K562 (cell line): ENCODE measurements around the gene RPS10. TPM values are rescaled to one million over a fixed set of nuclear protein-coding genes. Genes with fewer than 3 reads are reported as not detected.

Experiments used
- CBFA2T2 ChIP-seq: fragments of 450-650 bp; conservative IDR thresholded peaks from 2 replicates; pipeline ENCODE4 v1.6.1; 2017; ENCODE audit warnings: mild to moderate bottlenecking
- DDX20 ChIP-seq: fragments of 450-650 bp; IDR thresholded peaks from 2 replicates; pipeline ENCODE4 v1.6.1; 2016; ENCODE audit warnings: missing genetic modification characterization, low read depth, mild to moderate bottlenecking, missing compliant biosample characterization, moderate library complexity
- DIDO1 ChIP-seq: fragments of 450-650 bp; IDR thresholded peaks from 2 replicates; pipeline ENCODE4 v1.6.1; 2016; ENCODE audit warnings: low read depth, missing biosample characterization, missing genetic modification characterization
- EGR1 ChIP-seq: fragments of 450-650 bp; conservative IDR thresholded peaks from 2 replicates; pipeline ENCODE4 v1.6.1; 2017; ENCODE audit warnings: mild to moderate bottlenecking
- FOXP1 ChIP-seq: sonication (generic); formaldehyde crosslinking; IDR thresholded peaks from 2 replicates; pipeline ENCODE4 v1.8.0; 2022; ENCODE audit warnings: mild to moderate bottlenecking, missing genetic modification reagents
- HDAC8 ChIP-seq: fragments of 450-650 bp; IDR thresholded peaks from 2 replicates; pipeline ENCODE4 v1.6.1; 2016; ENCODE audit warnings: mild to moderate bottlenecking, missing genetic modification characterization, moderate library complexity, missing compliant biosample characterization
- IRF2 ChIP-seq: sonication (generic); formaldehyde crosslinking; IDR thresholded peaks from 2 replicates; pipeline ENCODE4 v1.8.1; 2022; ENCODE audit warnings: mild to moderate bottlenecking, missing genetic modification reagents
- KLF16 ChIP-seq: IDR thresholded peaks from 2 replicates; pipeline ENCODE4 v1.6.1; 2016; ENCODE audit warnings: antibody characterized with exemption
- MCM5 ChIP-seq: fragments of 450-650 bp; IDR thresholded peaks from 2 replicates; pipeline ENCODE4 v1.6.1; 2016; ENCODE audit warnings: low read depth
- MLX ChIP-seq, 2 experiments: fragments of 450-650 bp in 1 of 2; sonication (generic) in 1 of 2; formaldehyde crosslinking; conservative IDR thresholded peaks; 2 replicates each; pipeline versions ENCODE4 v1.4.0 to v1.8.1; 2020 to 2022; ENCODE audit warnings: mild to moderate bottlenecking in 1 of 2, missing genetic modification reagents in 1 of 2
- NCOA2 ChIP-seq, 2 experiments: fragments of 450-650 bp; IDR thresholded peaks; 2 replicates each; pipeline ENCODE4 v1.6.1; 2018; ENCODE audit warnings: mild to moderate bottlenecking in 2 of 2, moderate library complexity in 1 of 2; ENCODE audit not compliant: partially characterized antibody in 2 of 2
- NFIX ChIP-seq: fragments of 250-450 bp; sonication (Bioruptor Pico); IDR thresholded peaks from 2 replicates; pipeline ENCODE4 v1.4.0; 2020; ENCODE audit warnings: low read depth, mild to moderate bottlenecking, moderate library complexity
- NR2F6 ChIP-seq: fragments of 450-650 bp; formaldehyde crosslinking; IDR thresholded peaks from 2 replicates; pipeline ENCODE4 v1.4.0; 2020; ENCODE audit warnings: mild to moderate bottlenecking
- NR4A1 ChIP-seq, 2 experiments: fragments of 250-450 bp in 1 of 2; fragments of 450-650 bp in 1 of 2; sonication (Bioruptor Pico) in 1 of 2; IDR thresholded peaks; 2 replicates each; pipeline versions ENCODE4 v1.4.0 to v1.6.1; 2016 to 2020; ENCODE audit warnings: mild to moderate bottlenecking in 2 of 2, missing compliant biosample characterization in 1 of 2, missing genetic modification characterization in 1 of 2, moderate library complexity in 1 of 2
- NUFIP1 ChIP-seq: fragments of 450-650 bp; IDR thresholded peaks from 2 replicates; pipeline ENCODE4 v1.6.1; 2018; ENCODE audit not compliant: partially characterized antibody
- RCOR1 ChIP-seq, 2 experiments: IDR thresholded peaks; 2 replicates each; pipeline ENCODE4 v1.6.1; 2012; ENCODE audit warnings: low read depth in 2 of 2, low read length in 2 of 2, borderline replicate concordance in 1 of 2, improper control_type of control experiment in 1 of 2
- SNRNP70 ChIP-seq: fragments of 200-400 bp; formaldehyde crosslinking; optimal IDR thresholded peaks from 2 replicates; pipeline ENCODE3; 2017; ENCODE audit warnings: low read depth, low read length
- TFAM ChIP-seq: fragments of 250-450 bp; sonication (Bioruptor Pico); conservative IDR thresholded peaks from 2 replicates; pipeline ENCODE4 v1.5.0; 2021; ENCODE audit warnings: mild to moderate bottlenecking, moderate library complexity
- ZFP1 ChIP-seq: fragments of 450-650 bp; formaldehyde crosslinking; IDR thresholded peaks from 2 replicates; pipeline ENCODE4 v1.4.0; 2020; ENCODE audit warnings: mild to moderate bottlenecking, mixed read lengths
- ZNF121 ChIP-seq: sonication (generic); formaldehyde crosslinking; conservative IDR thresholded peaks from 2 replicates; pipeline ENCODE4 v1.8.0; 2022; ENCODE audit warnings: missing genetic modification reagents
- ZNF23 ChIP-seq: fragments of 250-450 bp; sonication (Bioruptor Pico); IDR thresholded peaks from 2 replicates; pipeline ENCODE4 v1.4.0; 2020; ENCODE audit warnings: mild to moderate bottlenecking
- ZNF695 ChIP-seq: fragments of 450-650 bp; formaldehyde crosslinking; IDR thresholded peaks from 2 replicates; pipeline ENCODE4 v1.4.0; 2020; ENCODE audit warnings: mild to moderate bottlenecking, moderate library complexity
- ZNF778 ChIP-seq: fragments of 450-650 bp; formaldehyde crosslinking; IDR thresholded peaks from 2 replicates; pipeline ENCODE4 v1.4.0; 2020; ENCODE audit warnings: mild to moderate bottlenecking, moderate library complexity
- ZNF785 ChIP-seq: fragments of 250-450 bp; sonication (Bioruptor Pico); IDR thresholded peaks from 2 replicates; pipeline ENCODE4 v1.4.0; 2020; ENCODE audit warnings: mild to moderate bottlenecking
- polyA plus RNA-seq, 8 experiments: library from polyadenylated mRNA; depleted of rRNA in 4 of 8; stranded (reverse) in 5 of 8; unstranded in 3 of 8; fragments of >200 nt; fragmentation: Nextera tagmentation in 2 of 8; fragmentation: Illumina TruSeq in 1 of 8; extraction: Ambion mirVana in 2 of 8; extraction: Trizol in 1 of 8; gene quantifications; 2 replicates each; pipeline versions ENCODE4 v1.2.1 to v1.2.3, GENCODE V29; 2011 to 2014; ENCODE audit warnings: inconsistent platforms in 1 of 8, missing spikeins in 1 of 8
- total RNA-seq, 7 experiments: library from RNA; depleted of rRNA in 6 of 7; stranded (reverse); fragments of >200 nt in 6 of 7; fragmentation: Illumina TruSeq in 2 of 7; extraction: Trizol in 2 of 7; gene quantifications; 2 replicates each; pipeline versions ENCODE4 v1.2.1 to v1.2.3, GENCODE V29; 2011 to 2021; ENCODE audit warnings: low replicate concordance in 1 of 7
- TF ChIP-seq, protein P1 (sequence below), 2 experiments: IDR thresholded peaks; 2 replicates each; pipeline ENCODE4 v1.6.1; 2012; ENCODE audit warnings: improper control_type of control experiment in 2 of 2, low read depth in 2 of 2, low read length in 2 of 2, borderline replicate concordance in 1 of 2
- TF ChIP-seq, protein P2 (sequence below): fragments of 450-650 bp; IDR thresholded peaks from 2 replicates; pipeline ENCODE4 v1.7.0; 2016; ENCODE audit warnings: borderline replicate concordance

RPS10 gene
- total and polyA plus RNA-seq, 9 of the 15 experiments (the other 6 are each of a cell fraction or from before 2014, with no cell fraction given), result 2,680 to 5,251 (median 3,876) TPM

DNA sequence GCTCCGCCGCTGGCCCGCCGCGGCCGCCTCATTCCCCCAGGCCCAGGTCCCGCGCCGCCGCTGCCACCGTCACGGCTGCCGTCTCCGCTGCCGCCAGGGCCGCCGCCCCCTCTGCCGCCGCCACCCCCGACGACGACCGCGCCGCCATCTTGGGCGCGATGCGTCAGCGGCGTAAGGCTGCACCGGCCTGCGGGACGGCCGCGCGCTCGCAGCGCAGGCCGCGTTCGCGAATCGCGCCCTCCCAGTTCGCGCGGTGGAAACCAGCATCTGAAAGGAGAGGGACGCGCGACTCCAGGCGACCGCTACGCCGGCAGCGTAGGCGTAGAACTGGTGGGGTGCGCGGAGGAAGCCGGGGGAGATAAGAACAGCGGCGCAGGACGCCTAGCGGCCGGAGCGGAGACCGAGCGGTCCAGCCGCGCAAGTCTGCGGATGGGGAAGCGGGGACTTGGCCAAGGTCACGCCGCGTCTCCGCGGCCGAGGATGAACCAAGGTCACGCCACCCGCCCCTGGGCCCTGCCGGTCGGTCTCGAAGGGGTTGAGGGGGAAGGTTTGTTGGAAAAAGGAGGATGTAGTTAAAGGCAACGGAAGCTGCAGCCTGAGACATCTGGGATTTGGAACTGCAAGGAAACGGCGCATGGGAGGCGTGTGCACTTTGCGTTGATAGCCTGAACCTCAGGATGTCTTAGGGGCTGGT is 33.2 kb downstream of the RPS10 start, which contains the start of gene NUDT3 (continued):
- no peak; a peak in 1 of 4 replicates for TF ChIP-seq MLX (CRISPR knock-in tag; conservative IDR thresholded peaks at IDR 0.05)
- no peak for TF ChIP-seq NFIX (CRISPR knock-in tag)
- TF ChIP-seq MCM5, result no peak
- TF ChIP-seq FOXP1 (CRISPR knock-in tag), result peak; percentile 57; the same call in 1 of the 2 replicates
- TF ChIP-seq ZNF695 (CRISPR knock-in tag), result no peak
- TF ChIP-seq HDAC8 (tag), result no peak
- no peak for TF ChIP-seq ZNF121 (CRISPR knock-in tag)
- TF ChIP-seq EGR1, result peak; percentile 97
- TF ChIP-seq TFAM (CRISPR knock-in tag), result no peak
- peak; percentile 81 to 95 for TF ChIP-seq RCOR1 (IDR thresholded peaks at IDR 0.05; ENCODE audit: borderline replicate concordance in 1 of 2, low read depth in 2 of 2, low read length in 2 of 2)
- no peak for TF ChIP-seq ZNF778 (CRISPR knock-in tag)
- TF ChIP-seq ZNF785 (CRISPR knock-in tag), result no peak
- TF ChIP-seq, protein P1, sequence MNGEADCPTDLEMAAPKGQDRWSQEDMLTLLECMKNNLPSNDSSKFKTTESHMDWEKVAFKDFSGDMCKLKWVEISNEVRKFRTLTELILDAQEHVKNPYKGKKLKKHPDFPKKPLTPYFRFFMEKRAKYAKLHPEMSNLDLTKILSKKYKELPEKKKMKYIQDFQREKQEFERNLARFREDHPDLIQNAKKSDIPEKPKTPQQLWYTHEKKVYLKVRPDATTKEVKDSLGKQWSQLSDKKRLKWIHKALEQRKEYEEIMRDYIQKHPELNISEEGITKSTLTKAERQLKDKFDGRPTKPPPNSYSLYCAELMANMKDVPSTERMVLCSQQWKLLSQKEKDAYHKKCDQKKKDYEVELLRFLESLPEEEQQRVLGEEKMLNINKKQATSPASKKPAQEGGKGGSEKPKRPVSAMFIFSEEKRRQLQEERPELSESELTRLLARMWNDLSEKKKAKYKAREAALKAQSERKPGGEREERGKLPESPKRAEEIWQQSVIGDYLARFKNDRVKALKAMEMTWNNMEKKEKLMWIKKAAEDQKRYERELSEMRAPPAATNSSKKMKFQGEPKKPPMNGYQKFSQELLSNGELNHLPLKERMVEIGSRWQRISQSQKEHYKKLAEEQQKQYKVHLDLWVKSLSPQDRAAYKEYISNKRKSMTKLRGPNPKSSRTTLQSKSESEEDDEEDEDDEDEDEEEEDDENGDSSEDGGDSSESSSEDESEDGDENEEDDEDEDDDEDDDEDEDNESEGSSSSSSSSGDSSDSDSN (IDR thresholded peaks at IDR 0.05; ENCODE audit: borderline replicate concordance in 1 of 2, low read depth in 2 of 2, low read length in 2 of 2), result peak; percentile 81 to 94; a peak in 2 of 4 replicates
- no peak for TF ChIP-seq IRF2 (CRISPR knock-in tag)
- no peak for TF ChIP-seq DDX20 (tag)
- TF ChIP-seq CBFA2T2, result no peak
- no peak for TF ChIP-seq NUFIP1
- no peak for TF ChIP-seq KLF16
- TF ChIP-seq ZFP1 (CRISPR knock-in tag), result no peak
- TF ChIP-seq NR2F6 (CRISPR knock-in tag), result no peak
- no peak for TF ChIP-seq DIDO1 (tag)
- no peak for TF ChIP-seq NCOA2 (IDR thresholded peaks at IDR 0.05; ENCODE audit: partially characterized antibody in 2 of 2)
- TF ChIP-seq, protein P2, sequence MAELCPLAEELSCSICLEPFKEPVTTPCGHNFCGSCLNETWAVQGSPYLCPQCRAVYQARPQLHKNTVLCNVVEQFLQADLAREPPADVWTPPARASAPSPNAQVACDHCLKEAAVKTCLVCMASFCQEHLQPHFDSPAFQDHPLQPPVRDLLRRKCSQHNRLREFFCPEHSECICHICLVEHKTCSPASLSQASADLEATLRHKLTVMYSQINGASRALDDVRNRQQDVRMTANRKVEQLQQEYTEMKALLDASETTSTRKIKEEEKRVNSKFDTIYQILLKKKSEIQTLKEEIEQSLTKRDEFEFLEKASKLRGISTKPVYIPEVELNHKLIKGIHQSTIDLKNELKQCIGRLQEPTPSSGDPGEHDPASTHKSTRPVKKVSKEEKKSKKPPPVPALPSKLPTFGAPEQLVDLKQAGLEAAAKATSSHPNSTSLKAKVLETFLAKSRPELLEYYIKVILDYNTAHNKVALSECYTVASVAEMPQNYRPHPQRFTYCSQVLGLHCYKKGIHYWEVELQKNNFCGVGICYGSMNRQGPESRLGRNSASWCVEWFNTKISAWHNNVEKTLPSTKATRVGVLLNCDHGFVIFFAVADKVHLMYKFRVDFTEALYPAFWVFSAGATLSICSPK, result no peak
- TF ChIP-seq ZNF23 (CRISPR knock-in tag), result no peak
- no peak for TF ChIP-seq NR4A1 (CRISPR knock-in tag; IDR thresholded peaks at IDR 0.05)
- no peak for TF ChIP-seq NR4A1 (tag; IDR thresholded peaks at IDR 0.05)
- TF ChIP-seq SNRNP70, result no peak
